ENCODE measurements around the gene DCST2. TPM values are rescaled to one million over a fixed set of nuclear protein-coding genes. Genes with fewer than 3 reads are reported as not detected.

Gene DCST2
- total RNA-seq, 4 donors from 2014 or later: 0.34 to 3.7 (median 2.6) TPM; not detected in 1

GRCh38 chr1:155079210-155079486 lies 45.6 kb upstream of the DCST2 start:
- no peak for TF ChIP-seq CTCF (IDR thresholded peaks at IDR 0.05; ENCODE audit: low read depth)

- TF ChIP-seq CTCF (IDR thresholded peaks at IDR 0.05; ENCODE audit: low read depth): no peak
Measured at GRCh38 chr1:155078469-155079209, 45.1 kb upstream of the DCST2 start, which contains the start of gene EFNA3. Gene EFNA3 (plus strand): TSS chr1:155078837. CDS start chr1:155078942, 105 bp downstream.

- TF ChIP-seq CTCF (IDR thresholded peaks at IDR 0.05; ENCODE audit: low read depth): no peak
Measured at GRCh38 chr1:155077758-155078445, 44.3 kb upstream of the DCST2 start.

- TF ChIP-seq CTCF (IDR thresholded peaks at IDR 0.05; ENCODE audit: low read depth): no peak
Measured at GRCh38 chr1:155077346-155077745, 43.8 kb upstream of the DCST2 start.

DNA sequence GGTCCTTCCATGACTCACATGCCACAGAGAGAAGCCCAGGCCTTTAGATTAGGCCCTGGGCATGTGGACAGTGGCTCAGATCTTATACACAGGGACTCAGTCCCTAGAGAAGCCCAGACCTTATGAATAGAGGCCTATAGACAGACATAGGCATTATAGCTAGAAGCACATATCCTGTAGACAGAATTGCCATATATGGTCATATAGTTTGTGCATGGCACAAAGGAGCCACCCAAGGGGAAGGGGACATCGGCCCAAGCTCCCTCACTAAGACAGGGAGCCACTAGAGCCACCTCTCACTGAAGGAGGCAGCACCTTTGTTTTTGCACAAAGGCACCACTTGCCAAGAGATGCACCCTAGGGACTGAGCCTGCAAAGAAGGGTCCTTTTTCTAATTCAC lies 42.8 kb upstream of the DCST2 start:
- TF ChIP-seq CTCF (IDR thresholded peaks at IDR 0.05; ENCODE audit: low read depth): no peak

- no peak for TF ChIP-seq CTCF (IDR thresholded peaks at IDR 0.05; ENCODE audit: low read depth)
Measured at GRCh38 chr1:155075535-155075934, 42.0 kb upstream of the DCST2 start.

DNA sequence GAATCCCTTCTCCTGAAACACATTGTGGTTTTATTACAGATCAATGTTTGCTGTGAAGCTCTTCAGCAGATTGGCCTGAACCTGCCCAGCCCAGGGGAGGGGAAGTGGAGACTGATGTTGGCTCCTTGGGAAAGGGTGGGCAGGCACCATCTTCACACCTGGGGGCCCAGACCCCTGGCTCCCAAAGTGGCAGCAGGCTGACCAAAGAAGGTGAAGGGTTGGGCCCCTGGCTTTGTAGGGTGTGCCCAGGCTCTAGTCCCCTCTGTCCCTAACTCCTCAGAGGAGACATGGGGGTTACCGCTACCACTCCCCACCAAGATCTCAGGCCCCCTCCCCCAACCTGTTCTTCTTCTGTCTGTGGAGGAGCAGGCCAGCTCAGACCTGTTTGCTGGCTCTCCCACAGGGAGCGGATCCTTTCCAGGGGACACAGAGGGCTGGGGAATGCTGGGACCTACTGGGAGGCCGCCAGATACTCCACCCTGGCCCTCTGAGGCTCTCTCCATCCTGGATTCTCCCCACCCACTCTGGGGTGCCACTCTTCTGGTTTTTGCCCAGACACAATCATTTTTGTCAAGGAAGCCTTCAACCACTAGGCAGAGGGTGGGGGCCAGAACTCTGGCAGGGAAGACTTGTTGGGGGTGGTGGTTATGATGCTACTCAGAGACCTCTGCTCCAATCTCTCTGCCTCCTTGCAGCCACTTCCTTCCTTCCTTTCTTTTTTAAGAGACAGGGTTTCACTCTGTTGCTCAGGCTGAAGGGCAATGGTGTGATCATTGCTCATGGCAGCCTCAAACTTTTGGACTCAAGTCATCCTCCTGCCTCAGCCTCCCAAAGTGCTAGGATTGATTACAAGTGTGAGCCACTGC lies 40.0 kb upstream of the DCST2 start:
- no peak for TF ChIP-seq CTCF (IDR thresholded peaks at IDR 0.05; ENCODE audit: low read depth)

Measured in subcutaneous adipose tissue (tissue), 4 donors.